GM23338 (cell line): ENCODE measurements around the gene MEP1A. TPM values are rescaled to one million over a fixed set of nuclear protein-coding genes. Genes with fewer than 3 reads are reported as not detected.

ENCODE experiments used
- ATAC-seq: fragments of 200-7000 bp; cut with Tn5 transposase; 3 replicates; pipeline ENCODE4 v1.9.1; 2020
- DNase-seq: peaks from one replicate; pipeline ENCODE4 v3.0.0-alpha.2; 2015; ENCODE audit warnings: low spot score
- H2AFZ ChIP-seq: fragments of 200-600 bp; sonication (generic); 2 replicates; pipeline ENCODE4 v1.8.0; 2016; ENCODE audit warnings: antibody characterized with exemption, mild to moderate bottlenecking, moderate library complexity
- H3F3A ChIP-seq: fragments of 200-600 bp; sonication (generic); replicated peaks from 2 replicates; pipeline ENCODE4 v1.8.0; 2017; ENCODE audit warnings: antibody characterized with exemption, mixed run types, low read depth
- H3K27ac ChIP-seq: fragments of 200-600 bp; sonication (generic); 2 replicates; pipeline ENCODE4 v1.6.1; 2016; ENCODE audit warnings: low read depth
- H3K27me3 ChIP-seq: fragments of 200-600 bp; sonication (generic); 2 replicates; pipeline ENCODE4 v1.8.0; 2016; ENCODE audit warnings: mild to moderate bottlenecking, mixed run types, moderate library complexity; ENCODE audit not compliant: insufficient read depth
- H3K36me3 ChIP-seq: fragments of 200-600 bp; sonication (generic); 2 replicates; pipeline ENCODE4 v1.8.0; 2016; ENCODE audit warnings: mild to moderate bottlenecking; ENCODE audit not compliant: insufficient read depth
- H3K4me1 ChIP-seq: fragments of 200-600 bp; sonication (generic); 2 replicates; pipeline ENCODE4 v1.8.0; 2016; ENCODE audit warnings: mild to moderate bottlenecking, moderate library complexity; ENCODE audit not compliant: insufficient read depth
- H3K4me2 ChIP-seq: fragments of 200-600 bp; sonication (generic); 2 replicates; pipeline ENCODE4 v1.7.1; 2017; ENCODE audit warnings: mixed run types
- H3K4me3 ChIP-seq: fragments of 200-600 bp; sonication (generic); 2 replicates; pipeline ENCODE4 v1.6.1; 2016; ENCODE audit warnings: mixed run types
- H3K79me2 ChIP-seq: fragments of 200-600 bp; sonication (generic); replicated peaks from 2 replicates; pipeline ENCODE4 v1.8.0; 2017; ENCODE audit warnings: mild to moderate bottlenecking; ENCODE audit not compliant: insufficient read depth
- H3K9me2 ChIP-seq: fragments of 200-600 bp; sonication (generic); 2 replicates; pipeline ENCODE4 v1.8.0; 2017; ENCODE audit not compliant: insufficient read depth
- H4K20me1 ChIP-seq: fragments of 200-600 bp; sonication (generic); replicated peaks from 2 replicates; pipeline ENCODE4 v1.8.0; 2017; ENCODE audit warnings: mild to moderate bottlenecking; ENCODE audit not compliant: insufficient read depth
- H3K27ac Mint-ChIP-seq: 2 replicates; pipeline ENCODE4 v1.8.0; 2020; ENCODE audit warnings: inconsistent platforms, mild to moderate bottlenecking, moderate library complexity, mixed read lengths
- H3K27me3 Mint-ChIP-seq: 3 replicates; pipeline ENCODE4 v1.8.0; 2022; ENCODE audit warnings: low read depth, mild to moderate bottlenecking, moderate library complexity, mixed read lengths, inconsistent platforms; ENCODE audit not compliant: insufficient read depth, poor library complexity
- H3K36me3 Mint-ChIP-seq: 3 replicates; pipeline ENCODE4 v1.8.0; 2021; ENCODE audit warnings: low read depth, mild to moderate bottlenecking, inconsistent platforms, moderate library complexity, mixed read lengths
- H3K4me1 Mint-ChIP-seq: 3 replicates; pipeline ENCODE4 v1.8.0; 2020; ENCODE audit warnings: mild to moderate bottlenecking, inconsistent platforms, mixed read lengths
- H3K4me3 Mint-ChIP-seq: 3 replicates; pipeline ENCODE4 v1.8.0; 2021; ENCODE audit warnings: moderate library complexity, mild to moderate bottlenecking, inconsistent platforms, mixed read lengths
- H3K9me3 Mint-ChIP-seq: 3 replicates; pipeline ENCODE4 v1.8.0; 2020; ENCODE audit warnings: moderate library complexity, mild to moderate bottlenecking, inconsistent platforms, mixed read lengths
- CREB1 ChIP-seq: fragments of 250-450 bp; sonication (Bioruptor Pico); IDR thresholded peaks from 2 replicates; pipeline ENCODE4 v1.5.0; 2020; ENCODE audit warnings: low read depth, mild to moderate bottlenecking, moderate library complexity
- CTCF ChIP-seq, 2 experiments: fragments of 200-600 bp in 1 of 2; sonication (generic) in 1 of 2; conservative IDR thresholded peaks; 2 replicates each; pipeline versions ENCODE4 v1.5.1 to v1.6.1; 2016 to 2017; ENCODE audit warnings: antibody characterized with exemption in 2 of 2, low read depth in 2 of 2, mild to moderate bottlenecking in 2 of 2, moderate library complexity in 1 of 2
- ETS1 ChIP-seq: IDR thresholded peaks from 2 replicates; pipeline ENCODE4 v1.6.1; 2016; ENCODE audit warnings: antibody characterized with exemption
- EZH2 ChIP-seq: fragments of 200-600 bp; sonication (generic); IDR thresholded peaks from one replicate; pipeline ENCODE4 v1.8.0; 2017; ENCODE audit warnings: antibody characterized with exemption, mild to moderate bottlenecking, low read depth; ENCODE audit not compliant: unreplicated experiment
- EZH2phosphoT487 ChIP-seq: fragments of 200-600 bp; sonication (generic); IDR thresholded peaks from one replicate; pipeline ENCODE4 v1.8.1; 2018; ENCODE audit warnings: antibody characterized with exemption; ENCODE audit not compliant: unreplicated experiment
- JUNB ChIP-seq: IDR thresholded peaks from one replicate; pipeline ENCODE4 v1.6.1; 2016; ENCODE audit warnings: antibody characterized with exemption; ENCODE audit not compliant: unreplicated experiment
- NANOG ChIP-seq: IDR thresholded peaks from 2 replicates; pipeline ENCODE4 v1.6.1; 2016; ENCODE audit warnings: antibody characterized with exemption, borderline replicate concordance
- POLR2AphosphoS5 ChIP-seq: IDR thresholded peaks from 2 replicates; pipeline ENCODE4 v1.6.1; 2016; ENCODE audit warnings: antibody characterized with exemption, low read depth
- STAT1 ChIP-seq: IDR thresholded peaks from one replicate; pipeline ENCODE4 v1.6.1; 2016; ENCODE audit warnings: antibody characterized with exemption; ENCODE audit not compliant: unreplicated experiment
- ZNF114 ChIP-seq: fragments of 250-450 bp; sonication (Bioruptor Pico); IDR thresholded peaks from 2 replicates; pipeline ENCODE4 v1.5.0; 2020; ENCODE audit warnings: mild to moderate bottlenecking, moderate library complexity
- ZNF331 ChIP-seq: fragments of 250-450 bp; sonication (Bioruptor Pico); IDR thresholded peaks from 2 replicates; pipeline ENCODE4 v1.5.0; 2020; ENCODE audit warnings: low read depth, mild to moderate bottlenecking, moderate library complexity
- polyA plus RNA-seq: library from polyadenylated mRNA; unstranded; fragments of >200 nt; fragmentation: Nextera tagmentation; extraction: Ambion mirVana; gene quantifications from 2 replicates; pipeline ENCODE4 v1.2.1, GENCODE V29; 2016
- total RNA-seq: library from RNA; depleted of rRNA; stranded (reverse); fragments of >200 nt; shearing (Covaris generic); gene quantifications from 2 replicates; pipeline ENCODE4 v1.2.3, GENCODE V29; 2014
- TF ChIP-seq, protein P1 (sequence below): IDR thresholded peaks from one replicate; pipeline ENCODE4 v1.6.1; 2018; ENCODE audit warnings: antibody characterized with exemption; ENCODE audit not compliant: unreplicated experiment

Gene MEP1A
- total and polyA plus RNA-seq, 2 experiments from 2014 or later = not detected

DNA sequence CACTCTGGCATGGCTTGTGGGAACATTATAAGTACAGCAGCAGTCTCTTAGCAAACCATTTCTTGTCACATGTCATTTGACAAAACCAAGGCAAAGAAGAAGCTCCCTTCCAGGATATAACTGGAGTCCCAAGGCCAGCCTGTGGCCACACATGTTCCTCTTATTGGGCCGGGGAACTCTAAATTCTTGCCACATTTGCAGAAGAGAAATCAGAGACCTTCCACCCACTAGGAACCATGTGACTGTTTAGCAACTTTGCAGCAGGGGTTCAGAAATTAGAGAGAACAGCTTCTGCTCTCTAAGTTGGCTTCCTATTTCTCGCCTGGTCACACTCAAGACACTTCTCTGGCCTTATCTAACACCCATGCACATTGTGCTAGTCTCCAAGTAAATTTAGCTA is 20.4 kb upstream of the MEP1A start (continued):
- no peak for TF ChIP-seq CTCF (conservative IDR thresholded peaks at IDR 0.05; ENCODE audit: low read depth in 2 of 2)
- no peak for TF ChIP-seq EZH2
- no peak for TF ChIP-seq STAT1
- no peak for TF ChIP-seq CREB1
- TF ChIP-seq ZNF114 (CRISPR knock-in tag) = no peak
- TF ChIP-seq NANOG = no peak
- TF ChIP-seq POLR2AphosphoS5 = no peak
- TF ChIP-seq JUNB = no peak
- no peak for TF ChIP-seq ZNF331 (CRISPR knock-in tag)

- H3K4me1 Mint-ChIP-seq = no peaks in the 10 kb centered on the region
- H3K4me2 ChIP-seq = no peak overlapping the region
- H3K36me3 ChIP-seq = no peaks in the 10 kb centered on the region
- ATAC-seq (no peak), DNase-seq (no peak)
- H3K9me2 ChIP-seq = peaks cover 9% of the 10 kb centered on the region; the same call in 1 of the 2 replicates
- H3K27me3 ChIP-seq = no peaks in the 10 kb centered on the region
- no peaks in the 10 kb centered on the region; the same call in 2 of the 3 replicates for H3K9me3 Mint-ChIP-seq
- H3K4me3 ChIP-seq = no peak overlapping the region
- no peak overlapping the region for H3K27ac Mint-ChIP-seq
- H4K20me1 ChIP-seq = no peaks in the 10 kb centered on the region
- H3K79me2 ChIP-seq = no peaks in the 10 kb centered on the region
- no peak overlapping the region; the same call in 1 of the 2 replicates for H2AFZ ChIP-seq
- H3K4me1 ChIP-seq = no peaks in the 10 kb centered on the region
- peaks cover 1% of the 10 kb centered on the region for H3K27me3 Mint-ChIP-seq
- H3K36me3 Mint-ChIP-seq = no peaks in the 10 kb centered on the region; the same call in 2 of the 3 replicates
- no peaks in the 10 kb centered on the region for H3F3A ChIP-seq
- no peak overlapping the region for H3K27ac ChIP-seq
- H3K4me3 Mint-ChIP-seq = no peak overlapping the region
- no peak for TF ChIP-seq CTCF (conservative IDR thresholded peaks at IDR 0.05; ENCODE audit: low read depth in 2 of 2)
- TF ChIP-seq STAT1 = no peak
- no peak for TF ChIP-seq EZH2
- no peak for TF ChIP-seq JUNB
- no peak for TF ChIP-seq ZNF331 (CRISPR knock-in tag)
- TF ChIP-seq, protein P1, sequence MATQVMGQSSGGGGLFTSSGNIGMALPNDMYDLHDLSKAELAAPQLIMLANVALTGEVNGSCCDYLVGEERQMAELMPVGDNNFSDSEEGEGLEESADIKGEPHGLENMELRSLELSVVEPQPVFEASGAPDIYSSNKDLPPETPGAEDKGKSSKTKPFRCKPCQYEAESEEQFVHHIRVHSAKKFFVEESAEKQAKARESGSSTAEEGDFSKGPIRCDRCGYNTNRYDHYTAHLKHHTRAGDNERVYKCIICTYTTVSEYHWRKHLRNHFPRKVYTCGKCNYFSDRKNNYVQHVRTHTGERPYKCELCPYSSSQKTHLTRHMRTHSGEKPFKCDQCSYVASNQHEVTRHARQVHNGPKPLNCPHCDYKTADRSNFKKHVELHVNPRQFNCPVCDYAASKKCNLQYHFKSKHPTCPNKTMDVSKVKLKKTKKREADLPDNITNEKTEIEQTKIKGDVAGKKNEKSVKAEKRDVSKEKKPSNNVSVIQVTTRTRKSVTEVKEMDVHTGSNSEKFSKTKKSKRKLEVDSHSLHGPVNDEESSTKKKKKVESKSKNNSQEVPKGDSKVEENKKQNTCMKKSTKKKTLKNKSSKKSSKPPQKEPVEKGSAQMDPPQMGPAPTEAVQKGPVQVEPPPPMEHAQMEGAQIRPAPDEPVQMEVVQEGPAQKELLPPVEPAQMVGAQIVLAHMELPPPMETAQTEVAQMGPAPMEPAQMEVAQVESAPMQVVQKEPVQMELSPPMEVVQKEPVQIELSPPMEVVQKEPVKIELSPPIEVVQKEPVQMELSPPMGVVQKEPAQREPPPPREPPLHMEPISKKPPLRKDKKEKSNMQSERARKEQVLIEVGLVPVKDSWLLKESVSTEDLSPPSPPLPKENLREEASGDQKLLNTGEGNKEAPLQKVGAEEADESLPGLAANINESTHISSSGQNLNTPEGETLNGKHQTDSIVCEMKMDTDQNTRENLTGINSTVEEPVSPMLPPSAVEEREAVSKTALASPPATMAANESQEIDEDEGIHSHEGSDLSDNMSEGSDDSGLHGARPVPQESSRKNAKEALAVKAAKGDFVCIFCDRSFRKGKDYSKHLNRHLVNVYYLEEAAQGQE = no peak
- TF ChIP-seq ZNF114 (CRISPR knock-in tag) = no peak
- TF ChIP-seq NANOG = no peak
- TF ChIP-seq EZH2phosphoT487 = no peak
- TF ChIP-seq POLR2AphosphoS5 = no peak
- no peak for TF ChIP-seq CREB1
- TF ChIP-seq ETS1 = no peak
Observed at GRCh38 chr6:46773201-46773855, 19.9 kb upstream of the MEP1A start.
